Natural killer cell (primary cell): ENCODE data around the gene RCN1. TPM values are rescaled to one million over a fixed set of nuclear protein-coding genes. Genes with fewer than 3 reads are reported as not detected.
A peak's percentile ranks its signal among the peaks of the same experiment; 100 is the strongest.

Source experiments
- ATAC-seq, 3 donors: fragments of 150-1000 bp in 2 of 3; fragments of 200-7000 bp in 1 of 3; cut with Tn5 transposase; 1 replicate in 1 of 3; 2 replicates in 2 of 3; pipeline ENCODE4 v1.10.0; 2021; ENCODE audit warnings: mild to moderate bottlenecking in 2 of 3, moderate library complexity in 2 of 3
- DNase-seq, 2 donors: peaks; one replicate each; pipeline versions ENCODE4 v3.0.0 to v3.0.0-alpha.2; 2013 to 2021; ENCODE audit warnings: mixed read lengths in 1 of 2
- H3K27ac ChIP-seq: one replicate; pipeline ENCODE4 v1.5.1; 2013; ENCODE audit warnings: mild to moderate bottlenecking, low read length
- H3K27me3 ChIP-seq: one replicate; pipeline ENCODE4 v1.6.1; 2013; ENCODE audit warnings: low read length; ENCODE audit not compliant: control insufficient read depth, insufficient read depth
- H3K36me3 ChIP-seq: one replicate; pipeline ENCODE4 v1.6.1; 2013; ENCODE audit warnings: low read length; ENCODE audit not compliant: control insufficient read depth, insufficient read depth
- H3K4me1 ChIP-seq: one replicate; pipeline ENCODE4 v1.6.1; 2013; ENCODE audit warnings: low read length; ENCODE audit not compliant: control insufficient read depth, insufficient read depth
- H3K4me3 ChIP-seq: one replicate; pipeline ENCODE4 v1.5.1; 2013; ENCODE audit warnings: low read length
- H3K9me3 ChIP-seq: one replicate; pipeline ENCODE4 v1.6.1; 2013; ENCODE audit warnings: low read length; ENCODE audit not compliant: control insufficient read depth, insufficient read depth
- H3K27ac Mint-ChIP-seq, 2 donors: one replicate each; pipeline ENCODE4 v1.8.0; 2022; ENCODE audit warnings: mild to moderate bottlenecking in 2 of 2, mixed read lengths in 2 of 2, moderate library complexity in 1 of 2
- H3K27me3 Mint-ChIP-seq, 2 donors: one replicate each; pipeline ENCODE4 v1.8.0; 2022; ENCODE audit warnings: low read depth in 2 of 2, mixed read lengths in 2 of 2
- H3K36me3 Mint-ChIP-seq: one replicate; pipeline ENCODE4 v1.8.0; 2022; ENCODE audit warnings: mixed read lengths
- H3K4me1 Mint-ChIP-seq, 2 donors: one replicate each; pipeline ENCODE4 v1.8.0; 2022; ENCODE audit warnings: mixed read lengths in 2 of 2
- H3K4me3 Mint-ChIP-seq: one replicate; pipeline ENCODE4 v1.8.0; 2022; ENCODE audit warnings: mild to moderate bottlenecking, moderate library complexity, mixed read lengths
- H3K9me3 Mint-ChIP-seq, 2 donors: one replicate each; pipeline ENCODE4 v1.8.0; 2022; ENCODE audit warnings: mixed read lengths in 2 of 2
- WGBS: methylation state at CpG from one replicate; pipeline ENCODE4 v1.1.7; 2013; ENCODE audit warnings: missing lambda C conversion rate; ENCODE audit not compliant: insufficient coverage; 5-methylcytosine and 5-hydroxymethylcytosine counted together
- intact Hi-C: fragments of 100-400 bp; cut with micrococcal nuclease; formaldehyde crosslinking; loops from one replicate; pipeline ENCODE4 v1.14.2; 2022
- total RNA-seq, 4 donors: library from RNA; stranded (reverse); fragments of 120-200 nt in 1 of 4; gene quantifications; one replicate each; pipeline versions ENCODE4 v1.2.3 to v1.2.4, GENCODE V29; 2013 to 2022
- TF ChIP-seq, protein P1 (sequence below): fragments of 200-600 bp; IDR thresholded peaks from one replicate; pipeline ENCODE4 v1.8.0; 2022; ENCODE audit warnings: antibody characterized with exemption

RCN1 gene
- total RNA-seq, 3 donors from 2014 or later (not counting 1 experiment from before 2014, with no cell fraction given): 19.1 to 21.2 (median 20.3) TPM

DNA sequence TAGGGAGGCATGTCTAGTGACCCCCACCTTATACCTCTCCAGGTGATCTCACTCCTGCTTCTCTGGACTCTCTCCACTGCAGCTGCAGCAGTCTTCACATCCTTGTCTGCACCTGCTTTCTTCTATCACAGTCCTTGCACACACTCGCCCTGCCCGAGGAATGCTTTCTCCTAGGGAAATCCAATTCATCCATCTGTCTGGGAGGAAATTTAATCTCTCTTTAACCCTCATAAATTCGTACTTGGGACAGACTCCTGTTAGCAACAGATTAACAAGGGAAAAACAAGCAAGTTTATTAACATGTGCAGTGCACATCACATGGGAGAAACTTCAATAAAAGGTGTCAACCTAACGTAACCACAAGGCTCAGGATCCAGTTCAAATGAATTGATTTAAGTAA, 11.3 kb upstream of the RCN1 start:
- no peaks in the 10 kb centered on the region for H3K36me3 Mint-ChIP-seq

DNA sequence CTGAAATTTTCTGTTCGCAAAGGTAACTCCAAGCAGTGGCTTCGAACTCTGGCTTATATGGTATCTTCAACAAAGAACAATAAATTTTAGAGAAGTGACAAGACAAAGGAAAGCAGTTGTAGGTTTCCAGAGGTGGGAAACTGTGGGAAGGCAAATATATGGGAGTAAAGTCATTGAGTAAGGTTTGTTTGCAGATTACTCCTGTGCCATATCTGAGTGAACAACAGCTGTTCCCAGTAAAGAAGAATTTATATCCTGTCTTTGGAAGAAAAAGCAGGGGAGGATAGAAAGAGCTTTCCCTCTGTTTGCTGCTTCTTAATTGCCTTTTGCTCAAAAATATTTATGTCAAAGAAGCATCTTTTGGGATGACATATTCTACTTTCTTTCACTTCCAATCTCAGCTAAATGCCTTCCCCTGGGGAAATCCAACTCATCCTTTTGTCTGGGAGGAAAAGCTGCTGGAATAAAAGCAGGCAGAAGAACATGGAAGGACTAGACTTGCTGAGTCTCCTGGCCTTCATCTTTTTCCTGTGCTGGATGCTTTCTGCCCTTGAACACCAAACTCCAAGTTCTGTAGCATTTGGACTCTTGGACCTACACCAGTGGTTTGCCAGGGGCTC, 10.4 kb upstream of the RCN1 start:
- no peaks in the 10 kb centered on the region for H3K27me3 ChIP-seq
- Mint-ChIP-seq H3K36me3 (no peaks in the 10 kb centered on the region), H3K4me3 (no peak overlapping the region), H3K4me1 (no peaks in the 10 kb centered on the region), H3K27ac (no peak overlapping the region), H3K9me3 (peaks cover 0 to 5% of the 10 kb centered on the region in 2 donors), H3K27me3 (peaks cover 6 to 8% of the 10 kb centered on the region in 2 donors)
- ATAC-seq (no peak), DNase-seq (no peak)
- no peak overlapping the region for H3K4me3 ChIP-seq
- H3K4me1 ChIP-seq: no peaks in the 10 kb centered on the region
- WGBS: 96% methylated on average over 2 of the region's 2 CpGs
- H3K27ac ChIP-seq: no peak overlapping the region
- TF ChIP-seq, protein P1, sequence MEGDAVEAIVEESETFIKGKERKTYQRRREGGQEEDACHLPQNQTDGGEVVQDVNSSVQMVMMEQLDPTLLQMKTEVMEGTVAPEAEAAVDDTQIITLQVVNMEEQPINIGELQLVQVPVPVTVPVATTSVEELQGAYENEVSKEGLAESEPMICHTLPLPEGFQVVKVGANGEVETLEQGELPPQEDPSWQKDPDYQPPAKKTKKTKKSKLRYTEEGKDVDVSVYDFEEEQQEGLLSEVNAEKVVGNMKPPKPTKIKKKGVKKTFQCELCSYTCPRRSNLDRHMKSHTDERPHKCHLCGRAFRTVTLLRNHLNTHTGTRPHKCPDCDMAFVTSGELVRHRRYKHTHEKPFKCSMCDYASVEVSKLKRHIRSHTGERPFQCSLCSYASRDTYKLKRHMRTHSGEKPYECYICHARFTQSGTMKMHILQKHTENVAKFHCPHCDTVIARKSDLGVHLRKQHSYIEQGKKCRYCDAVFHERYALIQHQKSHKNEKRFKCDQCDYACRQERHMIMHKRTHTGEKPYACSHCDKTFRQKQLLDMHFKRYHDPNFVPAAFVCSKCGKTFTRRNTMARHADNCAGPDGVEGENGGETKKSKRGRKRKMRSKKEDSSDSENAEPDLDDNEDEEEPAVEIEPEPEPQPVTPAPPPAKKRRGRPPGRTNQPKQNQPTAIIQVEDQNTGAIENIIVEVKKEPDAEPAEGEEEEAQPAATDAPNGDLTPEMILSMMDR: no peak
- H3K9me3 ChIP-seq: no peaks in the 10 kb centered on the region
- intact Hi-C loops: no loop called here
- no peaks in the 10 kb centered on the region for H3K36me3 ChIP-seq

More for the DNA sequence above, 11.3 kb upstream of the RCN1 start:
- Histone ChIP-seq H3K27ac (no peak overlapping the region), H3K27me3 (no peaks in the 10 kb centered on the region), H3K36me3 (no peaks in the 10 kb centered on the region), H3K9me3 (no peaks in the 10 kb centered on the region), H3K4me3 (no peak overlapping the region), H3K4me1 (no peaks in the 10 kb centered on the region)
- H3K27me3 Mint-ChIP-seq: peaks cover 0 to 3% of the 10 kb centered on the region in 2 donors
- H3K4me1 Mint-ChIP-seq: no peaks in the 10 kb centered on the region
- ATAC-seq: no peak
- 74% methylated on average over 4 of the region's 4 CpGs for WGBS
- TF ChIP-seq, protein P1: no peak
- no peak overlapping the region for H3K27ac Mint-ChIP-seq
- H3K9me3 Mint-ChIP-seq: peaks cover 0 to 5% of the 10 kb centered on the region in 2 donors
- intact Hi-C loops: no loop called here
- no peak overlapping the region for H3K4me3 Mint-ChIP-seq
- DNase-seq: no peak

DNA sequence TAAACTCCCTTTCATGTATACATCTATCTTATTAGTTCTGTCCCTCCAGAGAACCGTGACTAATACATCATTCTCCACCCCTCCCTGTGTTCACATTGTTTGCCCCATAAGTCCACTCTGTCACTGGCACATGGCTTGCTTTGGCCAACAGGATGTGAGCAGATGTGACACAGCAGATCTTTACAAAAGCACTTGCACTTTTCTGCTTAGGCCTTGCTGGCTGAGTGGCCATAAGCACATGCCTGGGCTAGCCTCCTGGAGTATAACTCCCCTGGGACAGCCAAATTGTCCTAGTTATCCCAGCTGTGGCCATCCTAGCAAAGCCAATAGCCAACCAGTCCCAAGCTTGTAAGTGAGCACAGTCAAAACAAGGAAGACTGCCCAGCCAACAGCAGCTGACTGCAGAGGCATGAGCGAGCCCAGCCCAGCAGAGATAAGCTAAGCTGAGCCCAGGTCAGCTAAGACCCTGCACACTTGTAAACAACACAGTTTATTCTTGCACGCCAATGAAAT, 9.7 kb upstream of the RCN1 start:
- Histone ChIP-seq H3K4me3 (no peak overlapping the region), H3K27me3 (no peaks in the 10 kb centered on the region), H3K36me3 (no peaks in the 10 kb centered on the region), H3K27ac (no peak overlapping the region), H3K9me3 (no peaks in the 10 kb centered on the region), H3K4me1 (no peaks in the 10 kb centered on the region)
- H3K9me3 Mint-ChIP-seq: peaks cover 0 to 3% of the 10 kb centered on the region in 2 donors
- intact Hi-C loops: no loop called here
- TF ChIP-seq, protein P1: no peak
- DNase-seq (no peak), ATAC-seq (peak in 2 of 3 donors; percentile 25 to 46)
- no peak overlapping the region for H3K4me3 Mint-ChIP-seq
- no peaks in the 10 kb centered on the region for H3K4me1 Mint-ChIP-seq
- H3K27me3 Mint-ChIP-seq: peaks cover 4 to 8% of the 10 kb centered on the region in 2 donors
- 80% methylated on average over 3 of the region's 3 CpGs for WGBS
- no peaks in the 10 kb centered on the region for H3K36me3 Mint-ChIP-seq
- H3K27ac Mint-ChIP-seq: no peak overlapping the region

DNA sequence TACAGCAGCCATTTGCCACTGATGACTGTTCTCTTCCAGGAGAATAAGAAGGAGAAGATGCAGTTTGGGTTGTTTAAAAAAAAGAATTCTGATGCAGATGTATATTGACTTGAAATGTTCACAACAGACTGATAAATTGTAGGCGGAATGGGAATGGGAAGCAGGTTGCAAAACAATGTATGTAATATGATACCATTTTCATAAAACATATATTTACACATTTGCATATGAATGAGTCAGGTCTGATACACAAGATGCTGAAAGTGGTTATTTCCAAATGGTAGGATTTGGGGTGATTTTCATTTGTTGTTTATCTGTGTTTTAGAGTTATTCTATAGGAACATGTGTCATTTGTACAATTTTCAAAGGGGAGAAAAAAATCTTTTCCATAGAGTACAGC, 9.0 kb upstream of the RCN1 start:
- Histone ChIP-seq H3K27me3 (no peaks in the 10 kb centered on the region), H3K36me3 (no peaks in the 10 kb centered on the region), H3K27ac (no peak overlapping the region), H3K4me3 (no peak overlapping the region), H3K9me3 (no peaks in the 10 kb centered on the region), H3K4me1 (no peaks in the 10 kb centered on the region)
- no peak overlapping the region for H3K4me3 Mint-ChIP-seq
- no peaks in the 10 kb centered on the region for H3K4me1 Mint-ChIP-seq
- intact Hi-C loops: no loop called here
- no CpG with 5 or more reads among the region's 1 CpG for whole genome bisulfite sequencing
- TF ChIP-seq, protein P1: no peak
- DNase-seq (no peak), ATAC-seq (no peak)
- H3K9me3 Mint-ChIP-seq: no peaks in the 10 kb centered on the region
- no peaks in the 10 kb centered on the region for H3K36me3 Mint-ChIP-seq
- peaks cover 9 to 15% of the 10 kb centered on the region in 2 donors for H3K27me3 Mint-ChIP-seq
- H3K27ac Mint-ChIP-seq: no peak overlapping the region
